Loucy (cell line): ENCODE measurements around the gene C17orf50.

Experiments used
- CTCF ChIP-seq: fragments of 200-600 bp; sonication (generic); conservative IDR thresholded peaks from 2 replicates; pipeline ENCODE4 v1.5.1; 2014; ENCODE audit warnings: mild to moderate bottlenecking, antibody characterized with exemption, low read length
- EZH2phosphoT487 ChIP-seq: fragments of 200-600 bp; IDR thresholded peaks from 2 replicates; pipeline ENCODE4 v1.6.1; 2018; ENCODE audit warnings: antibody characterized with exemption, mild to moderate bottlenecking, moderate library complexity, borderline replicate concordance

- TF ChIP-seq CTCF (no peak), EZH2phosphoT487 (no peak)
Observed at GRCh38 chr17:35812456-35812855, 51.8 kb downstream of the C17orf50 start.
